HG03575 (cell line): Measurements from ENCODE around the gene STK32A.
"Not testable (repeated sequence)": the region's sequence is repeated elsewhere in the genome, so short reads cannot be mapped to it uniquely, and the experiment has no call there.

Source experiments
- ATAC-seq: cut with Tn5 transposase; IDR thresholded peaks from one replicate; pipeline ENCODE4 v1.9.1; 2021; ENCODE audit not compliant: unreplicated experiment, insufficient number of reproducible peaks, low FRiP score; ENCODE audit errors: extremely low read depth

Gene STK32A

GRCh38 chr5:147332658-147333057, 97.8 kb downstream of the STK32A start:
- no peak for ATAC-seq

- no peak for ATAC-seq
These were observed 102.0 kb downstream of the STK32A start for GRCh38 chr5:147336876-147337275.

- ATAC-seq = no peak
These were observed 104.5 kb downstream of the STK32A start for GRCh38 chr5:147339313-147339712.

GRCh38 chr5:147340941-147341340, 106.1 kb downstream of the STK32A start:
- no peak for ATAC-seq

- no peak for ATAC-seq
These were observed 106.5 kb downstream of the STK32A start for GRCh38 chr5:147341345-147341744.

- no peak for ATAC-seq
These were observed 110.0 kb downstream of the STK32A start for GRCh38 chr5:147344861-147345260.

GRCh38 chr5:147346006-147346561, 111.3 kb downstream of the STK32A start:
- ATAC-seq = no peak

- no peak for ATAC-seq
These were observed 113.2 kb downstream of the STK32A start for GRCh38 chr5:147348046-147348445.

- ATAC-seq = no peak
These were observed 113.6 kb downstream of the STK32A start for GRCh38 chr5:147348451-147348850.

- ATAC-seq = no peak
These were observed 114.4 kb downstream of the STK32A start for GRCh38 chr5:147349241-147349640.

GRCh38 chr5:147359101-147359500, 124.3 kb downstream of the STK32A start:
- no peak for ATAC-seq

GRCh38 chr5:147359581-147359980, 124.8 kb downstream of the STK32A start:
- no peak for ATAC-seq

GRCh38 chr5:147360816-147361215, 126.0 kb downstream of the STK32A start:
- no peak for ATAC-seq

GRCh38 chr5:147361441-147362175, 126.8 kb downstream of the STK32A start:
- ATAC-seq = no peak

GRCh38 chr5:147367381-147367780, 132.6 kb downstream of the STK32A start:
- ATAC-seq = not testable (repeated sequence)

GRCh38 chr5:147369742-147370374, 135.0 kb downstream of the STK32A start:
- ATAC-seq = no peak

GRCh38 chr5:147371290-147371689, 136.5 kb downstream of the STK32A start:
- no peak for ATAC-seq

GRCh38 chr5:147372191-147372590, 137.4 kb downstream of the STK32A start:
- no peak for ATAC-seq

- ATAC-seq = no peak
These were observed 138.5 kb downstream of the STK32A start for GRCh38 chr5:147373328-147373727.

GRCh38 chr5:147375151-147375550, 140.3 kb downstream of the STK32A start:
- no peak for ATAC-seq
